KBM-7 (cell line): ENCODE results near the gene SBK1.

ENCODE experiments used
- DNase-seq: peaks from one replicate; pipeline ENCODE4 v3.0.0-alpha.2; 2015
- in situ Hi-C: fragments of 300-500 bp; cut with MboI; formaldehyde crosslinking; loops from 2 replicates; pipeline ENCODE4 v1.14.3; 2020; ENCODE audit warnings: low sequenced_read_pairs, low pct_unique_long_range_greater_than_20kb, mixed read lengths

SBK1 gene

GRCh38 chr16:28301620-28302019, 9.3 kb downstream of the SBK1 start:
- in situ Hi-C loops, result no loop called here
- no peak for DNase-seq

GRCh38 chr16:28303132-28303531, 10.8 kb downstream of the SBK1 start:
- no peak for DNase-seq
- in situ Hi-C loops, result no loop called here

- in situ Hi-C loops, result no loop called here
Measured at GRCh38 chr16:28304214-28304613, 11.9 kb downstream of the SBK1 start.

GRCh38 chr16:28307936-28308335, 15.6 kb downstream of the SBK1 start:
- in situ Hi-C loops, result no loop called here
- no peak for DNase-seq

More at GRCh38 chr16:28304214-28304613, 11.9 kb downstream of the SBK1 start:
- peak; percentile 18 for DNase-seq

- DNase-seq, result no peak
- in situ Hi-C loops, result no loop called here
Measured at GRCh38 chr16:28308794-28309584, 16.7 kb downstream of the SBK1 start.

- DNase-seq, result no peak
- in situ Hi-C loops, result no loop called here
Measured at GRCh38 chr16:28309811-28310311, 17.5 kb downstream of the SBK1 start.

GRCh38 chr16:28310796-28311195, 18.5 kb downstream of the SBK1 start:
- DNase-seq, result no peak
- in situ Hi-C loops, result no loop called here

- in situ Hi-C loops, result no loop called here
- no peak for DNase-seq
Measured at GRCh38 chr16:28311413-28311812, 19.1 kb downstream of the SBK1 start.

GRCh38 chr16:28311913-28312312, 19.6 kb downstream of the SBK1 start:
- in situ Hi-C loops, result no loop called here

GRCh38 chr16:28312327-28312726, 20.0 kb downstream of the SBK1 start:
- in situ Hi-C loops, result no loop called here
- DNase-seq, result no peak

More at GRCh38 chr16:28311913-28312312, 19.6 kb downstream of the SBK1 start:
- DNase-seq, result no peak

- DNase-seq, result no peak
- in situ Hi-C loops, result no loop called here
Measured at GRCh38 chr16:28313587-28313986, 21.3 kb downstream of the SBK1 start.

GRCh38 chr16:28316054-28316453, 23.7 kb downstream of the SBK1 start:
- DNase-seq, result no peak
- in situ Hi-C loops, result no loop called here

GRCh38 chr16:28317040-28317880, 24.9 kb downstream of the SBK1 start:
- in situ Hi-C loops, result no loop called here
- DNase-seq, result peak; percentile 58

- DNase-seq, result no peak
- in situ Hi-C loops, result no loop called here
Measured at GRCh38 chr16:28318042-28318744, 25.9 kb downstream of the SBK1 start.

- DNase-seq, result no peak
- in situ Hi-C loops, result no loop called here
Measured at GRCh38 chr16:28319476-28320022, 27.2 kb downstream of the SBK1 start.

- no peak for DNase-seq
- in situ Hi-C loops, result no loop called here
Measured at GRCh38 chr16:28320023-28320561, 27.8 kb downstream of the SBK1 start.

GRCh38 chr16:28320741-28321140, 28.4 kb downstream of the SBK1 start:
- in situ Hi-C loops, result no loop called here
- no peak for DNase-seq

- in situ Hi-C loops, result no loop called here
- peak; percentile 52 for DNase-seq
Measured at GRCh38 chr16:28321700-28322411, 29.5 kb downstream of the SBK1 start.
